Hematopoietic multipotent progenitor cell treated with erythropoietin and hydrocortisone succinate and interleukin-3 and kit ligand, for 8 days (in vitro differentiated cells): ENCODE data around the gene RAD54L2.
"Not testable (repeated sequence)": the region's sequence is repeated elsewhere in the genome, so short reads cannot be mapped to it uniquely, and the experiment has no call there.

Source experiments
- DNase-seq: peaks from one replicate; pipeline ENCODE4 v3.0.0-alpha.2; 2015

Gene RAD54L2, protein sequence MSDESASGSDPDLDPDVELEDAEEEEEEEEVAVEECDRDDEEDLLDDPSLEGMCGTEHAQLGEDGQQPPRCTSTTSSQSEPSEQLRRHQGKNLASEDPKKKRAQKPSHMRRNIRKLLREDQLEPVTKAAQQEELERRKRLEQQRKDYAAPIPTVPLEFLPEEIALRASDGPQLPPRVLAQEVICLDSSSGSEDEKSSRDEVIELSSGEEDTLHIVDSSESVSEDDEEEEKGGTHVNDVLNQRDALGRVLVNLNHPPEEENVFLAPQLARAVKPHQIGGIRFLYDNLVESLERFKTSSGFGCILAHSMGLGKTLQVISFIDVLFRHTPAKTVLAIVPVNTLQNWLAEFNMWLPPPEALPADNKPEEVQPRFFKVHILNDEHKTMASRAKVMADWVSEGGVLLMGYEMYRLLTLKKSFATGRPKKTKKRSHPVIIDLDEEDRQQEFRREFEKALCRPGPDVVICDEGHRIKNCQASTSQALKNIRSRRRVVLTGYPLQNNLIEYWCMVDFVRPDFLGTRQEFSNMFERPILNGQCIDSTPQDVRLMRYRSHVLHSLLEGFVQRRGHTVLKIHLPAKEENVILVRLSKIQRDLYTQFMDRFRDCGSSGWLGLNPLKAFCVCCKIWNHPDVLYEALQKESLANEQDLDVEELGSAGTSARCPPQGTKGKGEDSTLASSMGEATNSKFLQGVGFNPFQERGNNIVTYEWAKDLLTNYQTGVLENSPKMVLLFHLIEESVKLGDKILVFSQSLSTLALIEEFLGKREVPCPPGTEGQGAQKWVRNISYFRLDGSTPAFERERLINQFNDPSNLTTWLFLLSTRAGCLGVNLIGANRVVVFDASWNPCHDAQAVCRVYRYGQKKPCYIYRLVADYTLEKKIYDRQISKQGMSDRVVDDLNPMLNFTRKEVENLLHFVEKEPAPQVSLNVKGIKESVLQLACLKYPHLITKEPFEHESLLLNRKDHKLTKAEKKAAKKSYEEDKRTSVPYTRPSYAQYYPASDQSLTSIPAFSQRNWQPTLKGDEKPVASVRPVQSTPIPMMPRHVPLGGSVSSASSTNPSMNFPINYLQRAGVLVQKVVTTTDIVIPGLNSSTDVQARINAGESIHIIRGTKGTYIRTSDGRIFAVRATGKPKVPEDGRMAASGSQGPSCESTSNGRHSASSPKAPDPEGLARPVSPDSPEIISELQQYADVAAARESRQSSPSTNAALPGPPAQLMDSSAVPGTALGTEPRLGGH (N-terminal part only)

DNA sequence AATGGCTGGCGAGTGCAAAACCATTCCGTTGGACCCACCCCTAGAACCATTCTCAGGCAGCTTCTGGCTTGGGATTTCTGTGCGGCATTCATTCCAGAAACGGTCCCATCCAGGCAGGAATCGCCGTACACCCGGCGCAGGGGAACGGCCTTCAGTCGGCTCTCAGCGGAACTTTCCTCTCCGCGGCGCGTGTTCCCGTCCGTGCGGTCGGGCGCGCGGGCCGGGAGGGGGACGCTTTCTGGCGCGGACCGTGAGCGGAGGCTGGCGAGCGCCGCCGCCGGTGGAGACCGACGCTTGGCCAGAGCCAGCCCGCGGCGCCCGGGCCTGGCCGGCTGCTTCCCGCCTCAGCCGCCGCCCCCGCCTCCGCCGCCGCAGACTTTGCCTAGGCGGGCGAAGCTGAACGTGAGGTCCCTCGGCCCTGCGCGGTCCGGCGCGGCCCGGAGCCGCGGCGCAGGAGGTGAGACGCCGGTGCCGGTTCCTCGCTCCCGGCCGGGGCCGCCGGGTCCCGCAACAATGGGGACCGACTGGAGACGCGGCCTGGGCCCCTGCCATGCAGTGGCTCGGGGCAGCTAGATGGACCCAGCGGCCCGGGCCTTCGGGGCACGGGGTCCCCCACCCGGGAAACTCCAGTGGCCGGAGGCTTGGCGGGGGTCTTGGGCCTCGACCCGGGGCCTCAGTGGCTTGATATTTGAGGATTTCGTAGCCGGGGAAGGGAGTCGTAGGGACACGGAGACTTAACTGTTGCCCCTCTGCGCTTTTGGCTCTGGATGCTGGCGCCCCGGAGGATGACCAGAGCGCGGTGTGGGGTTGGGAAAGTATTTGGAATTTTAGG, at the start of gene RAD54L2:
TSS of gene RAD54L2 (plus strand) at position 261 of the 832 bp plus-strand sequence. CDS start 51,702 bp downstream, outside the sequence.
- DNase-seq: peak; percentile 71

DNA sequence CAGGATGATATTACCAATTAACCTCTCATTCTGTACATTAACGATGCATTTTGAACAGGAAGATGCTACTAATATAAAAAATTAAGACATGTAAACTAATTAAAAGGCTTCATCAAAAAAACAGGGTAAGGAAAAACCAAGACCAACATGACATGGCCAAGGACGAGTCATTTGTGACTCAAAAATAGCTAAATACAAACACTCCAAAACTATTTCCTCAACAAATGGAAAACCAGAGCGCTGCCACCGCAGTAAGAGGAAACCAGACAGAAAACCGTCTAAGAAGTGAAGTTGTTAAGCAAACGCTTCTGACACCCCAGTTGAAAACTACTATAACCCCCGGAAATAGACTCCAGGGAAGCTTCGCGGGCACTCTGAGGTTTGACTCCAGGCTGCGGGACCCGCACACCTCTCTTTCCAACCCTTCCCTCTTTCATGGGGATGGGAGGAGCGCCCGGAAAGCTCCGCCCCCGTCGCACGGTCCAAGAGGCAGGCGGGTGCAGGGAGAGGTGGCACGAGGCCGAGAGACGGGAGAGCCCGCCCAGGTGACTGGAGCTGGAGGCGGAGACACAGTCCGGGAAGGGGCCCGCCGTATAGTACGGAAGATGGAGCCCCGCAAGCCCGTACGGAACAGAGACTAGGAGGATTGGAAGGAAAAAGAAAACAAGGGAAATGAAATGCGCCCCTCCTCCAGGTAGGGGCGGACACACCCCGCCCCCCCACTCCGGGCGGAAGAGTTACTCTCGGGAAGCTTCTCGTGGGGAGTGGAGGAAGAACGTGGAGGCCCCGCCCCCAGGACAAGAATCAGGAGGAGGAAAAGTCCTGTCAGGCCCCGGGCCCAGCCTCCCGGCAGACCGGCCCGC, 39.4 kb upstream of the RAD54L2 start:
- peak; percentile 95 for DNase-seq

DNA sequence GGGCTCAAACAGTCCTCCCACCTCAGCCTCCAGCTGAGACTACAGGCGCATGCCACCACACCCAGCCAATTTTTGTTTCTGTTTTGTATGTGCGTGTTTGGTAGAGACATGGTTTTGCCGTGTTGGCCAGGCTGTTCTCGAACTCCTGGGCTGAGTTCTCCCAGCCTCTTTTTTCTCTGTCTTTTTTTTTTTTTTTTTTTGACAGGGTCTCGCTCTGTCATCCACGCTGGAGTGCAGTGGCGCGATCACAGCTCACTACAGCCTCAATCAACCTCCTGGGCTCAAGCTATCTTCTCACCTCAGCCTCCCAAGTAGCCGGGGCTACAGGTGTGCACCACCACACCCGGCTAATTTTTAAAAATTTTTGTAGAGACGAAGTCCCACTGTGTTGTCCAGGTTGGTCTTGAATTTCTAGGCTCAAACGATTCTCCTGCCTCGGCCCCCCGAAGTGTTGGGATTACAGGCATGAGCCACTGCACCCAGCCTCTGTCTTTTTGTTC, 37.8 kb upstream of the RAD54L2 start:
- no peak for DNase-seq

DNA sequence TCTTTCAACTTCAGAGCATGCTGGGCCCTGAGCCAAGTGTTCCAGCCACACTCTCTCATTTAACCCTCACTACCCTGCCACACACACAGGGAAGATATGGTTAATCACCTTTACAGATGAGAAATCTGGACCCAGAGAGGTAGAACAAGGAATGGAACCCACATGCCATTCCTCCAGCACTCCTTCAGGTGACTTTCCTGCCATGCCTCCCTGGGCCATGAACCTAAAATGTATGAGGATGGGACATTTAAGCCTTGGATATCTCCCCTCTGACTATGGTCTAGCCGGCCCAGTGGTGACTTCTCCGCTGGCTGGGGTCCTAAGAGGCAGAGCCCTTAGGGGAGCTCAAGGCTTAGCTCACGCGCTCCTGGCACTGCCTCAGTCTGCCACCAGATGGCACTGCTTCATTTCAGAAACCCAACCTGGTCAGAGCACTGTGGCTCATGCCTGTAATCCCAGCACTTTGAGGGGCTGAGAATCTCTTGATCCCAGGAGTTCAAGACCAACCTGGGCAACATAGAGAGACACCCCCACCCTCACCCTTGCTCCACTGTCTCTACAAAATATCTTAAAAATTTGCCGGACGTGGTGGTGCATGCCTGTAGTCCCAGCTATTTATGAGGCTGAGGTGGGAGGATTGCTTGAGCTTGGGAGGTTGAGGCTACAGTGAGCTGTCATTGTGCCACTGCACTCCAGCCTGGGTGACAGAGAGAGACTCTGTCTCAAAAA, 36.5 kb upstream of the RAD54L2 start:
- DNase-seq: peak; percentile 78

DNA sequence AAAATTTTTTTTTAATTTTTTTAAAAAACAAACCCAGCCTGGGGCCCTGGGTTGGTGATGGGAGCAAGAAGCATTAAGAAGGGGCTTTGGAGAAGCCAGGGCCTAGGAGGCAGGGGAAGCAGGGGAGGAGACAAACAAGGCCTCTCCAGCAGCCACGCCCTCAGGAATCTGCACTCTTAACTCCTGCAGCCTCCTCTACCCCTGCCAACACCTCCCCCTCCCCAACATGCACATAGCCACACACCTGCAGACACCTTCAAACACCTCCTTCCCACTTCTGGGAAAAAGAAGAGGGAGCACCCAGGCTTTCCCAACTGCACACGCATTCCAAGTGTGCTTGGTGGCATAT, 36.0 kb upstream of the RAD54L2 start:
- DNase-seq: no peak

DNA sequence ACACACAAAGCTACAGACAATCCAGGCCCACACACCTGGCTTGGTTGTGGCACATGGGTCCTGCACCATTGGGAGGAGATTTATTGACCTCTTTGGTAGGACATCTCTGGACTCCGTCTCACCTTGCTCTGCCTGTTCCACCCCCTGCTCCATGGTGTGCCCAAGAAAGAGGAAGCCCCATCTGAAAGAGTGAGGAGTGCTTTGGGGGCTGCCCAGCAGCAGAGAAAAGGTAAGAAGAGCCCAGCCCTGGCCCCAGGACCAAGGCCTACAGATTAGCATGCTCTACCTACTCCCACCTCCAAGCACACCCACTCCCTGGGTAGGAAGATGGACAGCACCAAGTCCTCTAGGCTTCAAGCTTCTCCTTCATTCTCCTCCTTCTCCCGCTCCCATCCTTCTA, 35.5 kb upstream of the RAD54L2 start:
- DNase-seq: no peak

DNA sequence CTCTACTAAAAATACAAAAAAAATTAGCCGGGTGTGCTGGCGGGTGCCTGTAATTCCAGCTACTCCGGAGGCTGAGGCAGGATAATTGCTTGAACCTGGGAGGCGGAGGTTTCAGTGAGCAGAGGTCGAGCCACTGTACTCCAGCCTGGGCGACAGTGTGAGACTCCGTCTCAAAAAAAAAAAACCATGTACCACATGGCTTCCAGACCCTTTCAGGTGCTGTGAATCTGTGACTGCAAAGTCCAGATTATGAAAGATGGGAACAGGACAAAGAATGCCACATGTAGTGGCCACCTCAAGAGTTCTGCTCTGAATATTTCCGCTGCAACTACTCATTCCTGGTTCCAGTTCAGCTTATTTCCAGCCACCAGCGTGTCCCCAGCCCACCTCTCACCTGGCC, 30.3 kb upstream of the RAD54L2 start:
- DNase-seq: no peak

DNA sequence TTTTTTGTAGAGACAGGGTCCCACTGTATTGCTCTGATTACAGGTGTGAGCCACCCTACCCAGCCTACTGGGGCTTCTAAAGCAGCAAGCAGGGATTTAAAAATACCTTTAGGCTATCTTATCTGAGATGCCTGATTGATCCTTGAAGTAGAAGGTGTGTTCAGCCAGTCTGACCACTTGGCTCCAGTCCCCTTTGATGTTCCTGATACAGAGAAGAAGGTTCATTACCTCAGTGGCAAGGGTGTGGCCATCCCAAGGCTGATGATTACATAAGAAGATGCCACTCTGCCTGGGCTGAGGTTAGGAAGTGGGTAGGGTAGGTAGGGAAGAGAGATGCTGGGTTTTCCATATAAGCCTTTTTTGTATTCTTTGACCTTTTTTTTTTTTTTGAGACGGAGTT, 27.5 kb upstream of the RAD54L2 start:
- DNase-seq: no peak

DNA sequence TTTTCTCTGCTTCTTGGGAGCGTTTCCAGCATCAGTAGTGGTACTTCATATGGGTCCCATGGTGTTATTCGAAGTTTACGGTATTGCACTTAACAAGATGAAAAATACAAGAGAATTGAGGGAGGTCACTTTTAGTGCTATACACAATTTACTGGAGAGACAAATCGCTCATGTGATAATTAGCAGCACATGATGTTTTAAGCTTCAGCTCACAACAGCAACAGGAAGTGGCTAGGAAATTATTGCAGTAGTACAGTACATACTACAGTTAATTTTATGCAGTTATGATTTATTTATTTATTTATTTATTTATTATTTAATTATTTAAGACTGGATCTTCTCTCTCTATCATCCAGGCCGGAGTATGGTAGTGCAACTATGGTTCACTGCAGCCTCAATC, 24.3 kb upstream of the RAD54L2 start:
- DNase-seq: no peak

DNA sequence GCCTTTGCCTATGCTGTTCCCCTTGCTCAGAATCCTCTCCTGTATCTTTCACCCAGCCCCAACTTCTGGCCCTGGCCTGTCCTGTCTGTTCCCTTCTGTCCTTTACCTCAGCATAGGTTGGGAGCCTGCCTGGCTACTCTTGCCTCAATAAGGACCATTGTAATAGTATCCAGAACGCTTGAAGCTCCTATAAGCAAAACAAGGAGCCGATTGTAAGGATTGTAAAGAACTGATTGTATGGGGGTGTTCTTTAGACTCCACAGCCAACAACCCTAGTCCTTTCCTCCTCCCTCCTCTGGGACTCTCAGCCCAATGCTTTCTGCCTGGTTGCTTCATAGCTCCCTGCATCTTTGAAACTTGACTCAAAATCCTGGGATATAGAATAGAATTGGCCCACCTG, 18.7 kb upstream of the RAD54L2 start:
- no peak for DNase-seq

DNA sequence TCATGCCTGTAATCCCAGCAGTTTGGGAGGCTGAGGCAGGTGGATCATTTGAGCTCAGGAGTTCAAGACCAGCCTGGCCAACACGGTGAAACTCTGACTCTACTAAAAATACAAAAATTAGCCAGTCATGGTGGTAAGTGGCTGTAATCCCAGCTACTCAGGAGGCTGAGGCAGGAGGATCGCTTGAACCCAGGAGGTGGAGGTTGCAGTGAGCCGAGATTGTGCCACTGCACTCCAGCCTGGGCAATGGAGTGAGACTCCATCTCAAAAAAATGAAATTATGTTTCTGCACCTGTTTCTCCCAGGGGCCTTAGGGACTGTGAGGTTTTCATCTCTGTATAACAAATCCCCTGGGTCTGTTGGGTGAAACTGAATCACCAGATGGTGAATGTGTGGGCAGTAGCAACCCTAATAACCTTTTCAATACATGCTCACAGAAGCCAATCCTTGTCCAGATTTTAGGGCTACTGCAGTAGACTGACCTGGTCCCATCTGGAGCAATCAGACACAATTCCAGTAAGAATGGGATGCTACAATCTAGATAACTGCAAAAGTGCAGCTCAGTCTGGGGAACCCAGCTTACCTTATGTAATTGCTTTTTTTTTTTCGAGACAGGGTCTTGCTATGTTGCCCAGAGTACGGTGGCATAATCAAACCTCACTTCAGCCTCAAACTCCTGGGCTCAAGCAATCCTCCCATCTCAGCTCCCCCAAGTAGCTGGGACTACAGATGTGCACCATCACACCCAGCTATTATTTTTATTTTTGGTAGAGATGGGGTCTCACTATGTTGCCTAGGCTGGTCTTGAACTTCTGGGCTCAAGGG, 17.4 kb upstream of the RAD54L2 start:
- DNase-seq: not testable (repeated sequence)

DNA sequence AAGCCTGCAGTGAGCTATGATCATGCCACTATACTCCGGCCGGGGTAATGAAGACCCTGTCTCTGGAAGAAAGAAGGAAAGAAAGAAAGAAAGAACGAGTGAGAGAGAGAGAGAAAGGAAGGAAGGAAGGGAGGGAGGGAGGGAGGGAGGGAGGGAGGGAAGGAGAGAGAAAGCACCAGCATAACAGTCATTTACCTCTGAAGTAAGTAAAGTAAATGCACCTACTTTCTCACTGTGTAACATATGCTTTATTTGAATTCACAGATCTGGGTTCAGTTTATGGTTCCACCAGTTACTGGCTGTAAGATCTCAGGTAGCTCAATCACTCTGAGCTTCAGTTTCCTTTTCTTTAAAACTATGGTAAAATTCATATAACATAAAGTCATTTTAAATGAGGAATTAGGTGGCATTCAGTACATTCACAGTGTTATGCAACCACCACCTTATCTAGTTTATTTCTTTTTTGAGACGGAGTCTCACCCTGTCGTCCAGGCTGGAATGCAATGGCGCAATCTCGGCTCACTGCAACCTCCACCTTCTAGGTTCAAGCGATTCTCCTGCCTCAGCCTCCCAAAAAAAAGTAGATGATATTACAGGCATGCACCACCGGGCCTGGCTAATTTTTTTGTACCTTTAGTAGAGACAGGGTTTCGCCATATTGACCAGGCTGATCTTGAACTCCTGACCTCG, 16.1 kb upstream of the RAD54L2 start:
- DNase-seq: no peak

DNA sequence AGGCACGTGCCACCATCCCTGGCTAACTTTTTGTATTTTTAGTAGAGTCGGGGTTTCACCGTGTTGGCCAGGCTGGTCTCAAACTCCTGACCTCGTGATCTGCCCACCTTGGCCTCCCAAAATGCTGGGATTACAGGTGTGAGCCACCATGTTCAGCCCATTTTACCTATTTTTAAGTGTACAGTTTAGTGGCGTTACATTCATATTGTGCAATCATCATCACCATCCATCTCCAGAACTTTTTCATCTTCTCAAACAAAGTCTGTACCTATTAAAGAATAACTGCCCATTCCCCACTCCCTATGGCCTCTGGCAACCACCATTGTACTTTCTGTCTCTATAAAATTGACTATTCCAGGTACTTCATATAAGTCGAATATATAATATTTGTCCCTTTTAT, 13.6 kb upstream of the RAD54L2 start:
- DNase-seq: not testable (repeated sequence)

DNA sequence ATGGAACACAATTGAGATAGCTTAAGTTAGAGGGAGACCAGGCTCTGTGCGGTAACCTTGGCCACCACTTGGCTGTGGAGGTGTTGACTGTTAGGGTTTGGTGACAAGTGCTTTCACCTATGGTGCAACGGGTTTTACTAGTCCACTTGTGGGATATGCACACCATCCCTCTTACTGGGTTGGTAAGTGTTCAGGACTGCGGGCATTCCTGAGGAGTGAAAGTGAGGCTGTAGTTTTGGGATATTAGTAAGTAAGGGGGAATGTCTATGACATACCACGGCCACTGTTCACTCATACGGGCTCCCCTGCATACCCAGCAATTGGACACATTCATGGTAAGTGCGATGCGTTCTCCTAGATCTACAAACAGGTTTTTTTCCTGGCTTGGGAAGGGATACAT, 8.0 kb upstream of the RAD54L2 start:
- DNase-seq: no peak

DNA sequence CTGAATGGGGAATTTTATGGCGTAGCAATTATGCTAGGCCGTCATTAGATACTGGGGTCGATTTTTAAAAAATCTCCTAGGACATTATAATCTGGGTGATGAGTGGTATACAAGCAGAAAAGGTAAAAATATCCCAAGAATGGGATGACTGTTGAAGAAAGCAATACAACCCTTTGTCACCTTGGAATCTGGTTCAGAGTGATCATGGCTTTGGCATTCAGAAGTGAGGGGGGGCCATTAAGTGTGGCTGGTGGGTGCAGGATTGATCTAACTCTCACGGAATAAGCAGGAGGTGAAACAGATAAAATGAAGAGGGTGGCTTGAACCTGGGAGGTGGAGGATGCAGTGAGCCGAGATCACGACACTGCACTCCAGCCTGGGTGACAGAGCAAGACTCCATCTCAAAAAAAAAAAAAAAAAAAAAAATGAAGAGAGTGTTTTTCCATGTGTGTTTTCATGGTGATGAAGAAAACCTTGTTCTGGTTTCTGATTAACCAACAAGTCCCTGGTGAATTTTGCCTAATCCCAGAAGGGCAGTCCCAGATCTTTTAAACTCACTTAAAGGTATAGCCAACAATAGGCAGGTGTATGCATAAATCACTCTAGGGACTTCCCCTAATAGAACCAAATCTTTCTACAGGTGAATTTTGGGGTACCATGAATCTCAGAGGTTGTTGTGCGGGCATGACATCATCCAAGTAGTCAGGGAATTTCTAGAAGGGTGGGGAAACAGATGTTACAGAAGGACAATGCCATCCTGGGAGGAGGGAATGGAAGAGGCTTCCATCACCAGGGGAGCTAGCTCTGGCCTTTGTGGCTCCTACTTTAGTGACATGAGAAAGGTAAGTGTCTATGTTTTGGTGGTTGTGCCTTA, 3.1 kb upstream of the RAD54L2 start:
- no peak for DNase-seq

DNA sequence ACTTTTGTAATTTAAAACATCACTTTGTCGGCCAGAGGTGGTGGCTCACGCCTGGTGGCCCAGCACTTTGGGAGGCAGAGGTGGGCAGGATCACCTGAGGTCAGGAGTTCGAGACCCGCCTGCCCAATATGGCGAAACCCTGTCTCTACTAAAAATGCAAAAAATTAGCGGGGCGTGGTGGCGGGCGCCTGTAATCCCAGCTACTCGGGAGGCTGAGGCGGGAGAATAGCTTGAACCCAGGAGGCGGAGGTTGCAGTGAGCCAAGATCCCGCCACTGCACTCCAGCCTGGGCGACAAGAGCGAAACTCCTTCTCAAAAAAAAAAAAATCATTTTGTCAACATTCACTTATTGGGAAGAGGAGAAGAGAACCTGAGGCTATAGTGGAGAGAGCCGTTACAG, 888 bp upstream of the RAD54L2 start:
- DNase-seq: not testable (repeated sequence)

DNA sequence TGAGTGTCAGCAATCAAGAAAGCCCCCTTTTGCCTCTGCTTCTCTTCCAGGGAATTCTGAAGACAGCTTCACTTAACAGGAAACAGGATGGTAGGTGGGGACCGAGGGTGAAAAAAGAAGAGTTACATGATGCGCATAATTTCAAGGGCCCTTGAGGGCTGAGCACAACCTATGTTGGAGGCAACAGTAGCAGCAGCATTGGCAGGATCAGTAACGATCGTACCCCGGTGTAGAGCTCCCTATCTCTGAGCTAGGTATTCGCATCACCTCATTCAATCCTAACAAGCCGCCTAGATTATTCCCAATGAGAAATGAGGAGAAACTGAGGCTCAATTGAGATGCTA, 432 bp upstream of the RAD54L2 start:
- DNase-seq: no peak
